GM23338 (cell line): ENCODE measurements around the gene ZNF324B. TPM values are rescaled to one million over a fixed set of nuclear protein-coding genes. Genes with fewer than 3 reads are reported as not detected.

Experiments used
- ATAC-seq: fragments of 200-7000 bp; cut with Tn5 transposase; 3 replicates; pipeline ENCODE4 v1.9.1; 2020
- DNase-seq: peaks from one replicate; pipeline ENCODE4 v3.0.0-alpha.2; 2015; ENCODE audit warnings: low spot score
- H2AFZ ChIP-seq: fragments of 200-600 bp; sonication (generic); 2 replicates; pipeline ENCODE4 v1.8.0; 2016; ENCODE audit warnings: antibody characterized with exemption, mild to moderate bottlenecking, moderate library complexity
- H3F3A ChIP-seq: fragments of 200-600 bp; sonication (generic); replicated peaks from 2 replicates; pipeline ENCODE4 v1.8.0; 2017; ENCODE audit warnings: antibody characterized with exemption, mixed run types, low read depth
- H3K27ac ChIP-seq: fragments of 200-600 bp; sonication (generic); 2 replicates; pipeline ENCODE4 v1.6.1; 2016; ENCODE audit warnings: low read depth
- H3K27me3 ChIP-seq: fragments of 200-600 bp; sonication (generic); 2 replicates; pipeline ENCODE4 v1.8.0; 2016; ENCODE audit warnings: mild to moderate bottlenecking, mixed run types, moderate library complexity; ENCODE audit not compliant: insufficient read depth
- H3K36me3 ChIP-seq: fragments of 200-600 bp; sonication (generic); 2 replicates; pipeline ENCODE4 v1.8.0; 2016; ENCODE audit warnings: mild to moderate bottlenecking; ENCODE audit not compliant: insufficient read depth
- H3K4me1 ChIP-seq: fragments of 200-600 bp; sonication (generic); 2 replicates; pipeline ENCODE4 v1.8.0; 2016; ENCODE audit warnings: mild to moderate bottlenecking, moderate library complexity; ENCODE audit not compliant: insufficient read depth
- H3K4me2 ChIP-seq: fragments of 200-600 bp; sonication (generic); 2 replicates; pipeline ENCODE4 v1.7.1; 2017; ENCODE audit warnings: mixed run types
- H3K4me3 ChIP-seq: fragments of 200-600 bp; sonication (generic); 2 replicates; pipeline ENCODE4 v1.6.1; 2016; ENCODE audit warnings: mixed run types
- H3K79me2 ChIP-seq: fragments of 200-600 bp; sonication (generic); replicated peaks from 2 replicates; pipeline ENCODE4 v1.8.0; 2017; ENCODE audit warnings: mild to moderate bottlenecking; ENCODE audit not compliant: insufficient read depth
- H3K9me2 ChIP-seq: fragments of 200-600 bp; sonication (generic); 2 replicates; pipeline ENCODE4 v1.8.0; 2017; ENCODE audit not compliant: insufficient read depth
- H4K20me1 ChIP-seq: fragments of 200-600 bp; sonication (generic); replicated peaks from 2 replicates; pipeline ENCODE4 v1.8.0; 2017; ENCODE audit warnings: mild to moderate bottlenecking; ENCODE audit not compliant: insufficient read depth
- H3K27ac Mint-ChIP-seq: 2 replicates; pipeline ENCODE4 v1.8.0; 2020; ENCODE audit warnings: inconsistent platforms, mild to moderate bottlenecking, moderate library complexity, mixed read lengths
- H3K27me3 Mint-ChIP-seq: 3 replicates; pipeline ENCODE4 v1.8.0; 2022; ENCODE audit warnings: low read depth, mild to moderate bottlenecking, moderate library complexity, mixed read lengths, inconsistent platforms; ENCODE audit not compliant: insufficient read depth, poor library complexity
- H3K36me3 Mint-ChIP-seq: 3 replicates; pipeline ENCODE4 v1.8.0; 2021; ENCODE audit warnings: low read depth, mild to moderate bottlenecking, inconsistent platforms, moderate library complexity, mixed read lengths
- H3K4me1 Mint-ChIP-seq: 3 replicates; pipeline ENCODE4 v1.8.0; 2020; ENCODE audit warnings: mild to moderate bottlenecking, inconsistent platforms, mixed read lengths
- H3K4me3 Mint-ChIP-seq: 3 replicates; pipeline ENCODE4 v1.8.0; 2021; ENCODE audit warnings: moderate library complexity, mild to moderate bottlenecking, inconsistent platforms, mixed read lengths
- H3K9me3 Mint-ChIP-seq: 3 replicates; pipeline ENCODE4 v1.8.0; 2020; ENCODE audit warnings: moderate library complexity, mild to moderate bottlenecking, inconsistent platforms, mixed read lengths
- EZH2phosphoT487 ChIP-seq: fragments of 200-600 bp; sonication (generic); IDR thresholded peaks from one replicate; pipeline ENCODE4 v1.8.1; 2018; ENCODE audit warnings: antibody characterized with exemption; ENCODE audit not compliant: unreplicated experiment
- STAT1 ChIP-seq: IDR thresholded peaks from one replicate; pipeline ENCODE4 v1.6.1; 2016; ENCODE audit warnings: antibody characterized with exemption; ENCODE audit not compliant: unreplicated experiment
- polyA plus RNA-seq: library from polyadenylated mRNA; unstranded; fragments of >200 nt; fragmentation: Nextera tagmentation; extraction: Ambion mirVana; gene quantifications from 2 replicates; pipeline ENCODE4 v1.2.1, GENCODE V29; 2016
- total RNA-seq: library from RNA; depleted of rRNA; stranded (reverse); fragments of >200 nt; shearing (Covaris generic); gene quantifications from 2 replicates; pipeline ENCODE4 v1.2.3, GENCODE V29; 2014
- TF ChIP-seq, protein P1 (sequence below), 2 experiments: fragments of 200-600 bp in 1 of 2; sonication (generic) in 1 of 2; conservative IDR thresholded peaks; 2 replicates each; pipeline versions ENCODE4 v1.5.1 to v1.6.1; 2016 to 2017; ENCODE audit warnings: antibody characterized with exemption in 2 of 2, low read depth in 2 of 2, mild to moderate bottlenecking in 2 of 2, moderate library complexity in 1 of 2
- TF ChIP-seq, protein P2 (sequence below): IDR thresholded peaks from one replicate; pipeline ENCODE4 v1.6.1; 2018; ENCODE audit warnings: antibody characterized with exemption; ENCODE audit not compliant: unreplicated experiment
- TF ChIP-seq, protein P3 (sequence below): fragments of 250-450 bp; sonication (Bioruptor Pico); IDR thresholded peaks from 2 replicates; pipeline ENCODE4 v1.5.0; 2020; ENCODE audit warnings: mild to moderate bottlenecking, moderate library complexity

Gene ZNF324B
- total and polyA plus RNA-seq, 2 experiments from 2014 or later: 0.50 to 4.7 TPM

DNA sequence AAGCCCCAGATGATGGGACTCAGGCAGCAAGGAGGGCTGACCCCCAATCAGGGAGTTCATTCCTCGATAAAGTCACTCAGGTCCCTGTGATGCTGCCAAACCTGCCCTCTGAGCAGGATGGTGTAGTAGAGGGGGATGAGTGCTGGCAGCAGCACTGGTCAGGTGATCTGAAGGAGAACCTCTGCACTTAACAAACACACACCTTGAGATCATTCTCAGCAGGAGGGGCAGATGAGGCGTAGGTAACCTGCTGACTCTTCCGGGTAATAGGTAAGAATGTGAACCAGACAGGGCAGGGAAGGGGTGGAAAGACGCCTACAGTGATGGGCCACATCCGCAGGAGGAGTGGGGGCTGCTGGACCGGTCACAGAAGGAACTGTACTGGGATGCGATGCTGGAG, 27.9 kb downstream of the ZNF324B start (continued):
- TF ChIP-seq EZH2phosphoT487 (no peak), STAT1 (no peak)
- TF ChIP-seq, protein P1, sequence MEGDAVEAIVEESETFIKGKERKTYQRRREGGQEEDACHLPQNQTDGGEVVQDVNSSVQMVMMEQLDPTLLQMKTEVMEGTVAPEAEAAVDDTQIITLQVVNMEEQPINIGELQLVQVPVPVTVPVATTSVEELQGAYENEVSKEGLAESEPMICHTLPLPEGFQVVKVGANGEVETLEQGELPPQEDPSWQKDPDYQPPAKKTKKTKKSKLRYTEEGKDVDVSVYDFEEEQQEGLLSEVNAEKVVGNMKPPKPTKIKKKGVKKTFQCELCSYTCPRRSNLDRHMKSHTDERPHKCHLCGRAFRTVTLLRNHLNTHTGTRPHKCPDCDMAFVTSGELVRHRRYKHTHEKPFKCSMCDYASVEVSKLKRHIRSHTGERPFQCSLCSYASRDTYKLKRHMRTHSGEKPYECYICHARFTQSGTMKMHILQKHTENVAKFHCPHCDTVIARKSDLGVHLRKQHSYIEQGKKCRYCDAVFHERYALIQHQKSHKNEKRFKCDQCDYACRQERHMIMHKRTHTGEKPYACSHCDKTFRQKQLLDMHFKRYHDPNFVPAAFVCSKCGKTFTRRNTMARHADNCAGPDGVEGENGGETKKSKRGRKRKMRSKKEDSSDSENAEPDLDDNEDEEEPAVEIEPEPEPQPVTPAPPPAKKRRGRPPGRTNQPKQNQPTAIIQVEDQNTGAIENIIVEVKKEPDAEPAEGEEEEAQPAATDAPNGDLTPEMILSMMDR (conservative IDR thresholded peaks at IDR 0.05; ENCODE audit: low read depth in 2 of 2): no peak

DNA sequence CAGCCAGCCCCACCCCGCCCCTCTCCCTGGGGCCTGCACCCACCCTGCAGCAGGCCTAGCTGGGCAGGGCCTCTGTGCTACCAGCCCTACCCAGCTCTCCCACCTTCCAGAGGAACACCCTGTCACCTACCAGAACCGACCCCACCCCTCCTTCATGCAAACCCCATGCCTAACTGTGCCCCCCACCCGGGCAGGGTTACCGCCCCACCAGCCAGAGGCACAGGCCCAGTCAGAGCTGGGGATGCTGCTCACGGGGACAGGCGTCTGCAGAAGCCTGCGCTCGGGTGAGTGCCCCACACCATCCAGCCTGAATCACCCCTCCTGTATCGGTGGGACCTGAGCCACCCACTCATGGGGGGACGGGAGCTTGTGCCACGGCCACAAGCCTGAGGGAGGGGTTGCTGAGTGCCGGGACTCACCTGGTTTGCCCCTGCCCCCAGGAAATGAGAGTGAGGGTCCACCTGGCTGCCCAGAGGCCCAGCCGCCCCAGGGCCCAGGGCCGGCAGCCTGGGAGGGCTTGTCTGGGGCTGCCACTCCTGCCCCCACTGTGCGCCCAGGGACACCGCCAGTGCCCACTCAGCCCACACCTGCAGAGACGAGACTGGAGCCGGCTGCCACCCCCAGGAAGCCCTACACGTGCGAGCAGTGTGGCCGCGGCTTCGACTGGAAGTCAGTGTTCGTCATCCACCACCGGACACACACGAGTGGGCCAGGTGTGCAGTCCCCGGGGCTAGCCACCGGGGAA, 28.5 kb downstream of the ZNF324B start:
- Mint-ChIP-seq H3K36me3 (peaks cover 2% of the 10 kb centered on the region; the same call in 1 of the 3 replicates), H3K4me1 (peaks cover 8% of the 10 kb centered on the region), H3K9me3 (no peaks in the 10 kb centered on the region; the same call in 2 of the 3 replicates), H3K4me3 (no peak overlapping the region), H3K27me3 (peaks cover 18% of the 10 kb centered on the region), H3K27ac (no peak overlapping the region)
- DNase-seq: no peak
- H3K9me2 ChIP-seq: no peaks in the 10 kb centered on the region
- H3K36me3 ChIP-seq: no peaks in the 10 kb centered on the region
- H3K79me2 ChIP-seq: no peaks in the 10 kb centered on the region
- H3K4me1 ChIP-seq: peaks cover 4% of the 10 kb centered on the region; the same call in 1 of the 2 replicates
- H2AFZ ChIP-seq: no peak overlapping the region
- H3F3A ChIP-seq: peaks cover 9% of the 10 kb centered on the region
- H3K4me2 ChIP-seq: no peak overlapping the region
- H3K27me3 ChIP-seq: no peaks in the 10 kb centered on the region
- no peak overlapping the region for H3K4me3 ChIP-seq
- ATAC-seq: no peak
- H4K20me1 ChIP-seq: peaks cover 4% of the 10 kb centered on the region; the same call in 1 of the 2 replicates
- no peak overlapping the region for H3K27ac ChIP-seq
- TF ChIP-seq, protein P2, sequence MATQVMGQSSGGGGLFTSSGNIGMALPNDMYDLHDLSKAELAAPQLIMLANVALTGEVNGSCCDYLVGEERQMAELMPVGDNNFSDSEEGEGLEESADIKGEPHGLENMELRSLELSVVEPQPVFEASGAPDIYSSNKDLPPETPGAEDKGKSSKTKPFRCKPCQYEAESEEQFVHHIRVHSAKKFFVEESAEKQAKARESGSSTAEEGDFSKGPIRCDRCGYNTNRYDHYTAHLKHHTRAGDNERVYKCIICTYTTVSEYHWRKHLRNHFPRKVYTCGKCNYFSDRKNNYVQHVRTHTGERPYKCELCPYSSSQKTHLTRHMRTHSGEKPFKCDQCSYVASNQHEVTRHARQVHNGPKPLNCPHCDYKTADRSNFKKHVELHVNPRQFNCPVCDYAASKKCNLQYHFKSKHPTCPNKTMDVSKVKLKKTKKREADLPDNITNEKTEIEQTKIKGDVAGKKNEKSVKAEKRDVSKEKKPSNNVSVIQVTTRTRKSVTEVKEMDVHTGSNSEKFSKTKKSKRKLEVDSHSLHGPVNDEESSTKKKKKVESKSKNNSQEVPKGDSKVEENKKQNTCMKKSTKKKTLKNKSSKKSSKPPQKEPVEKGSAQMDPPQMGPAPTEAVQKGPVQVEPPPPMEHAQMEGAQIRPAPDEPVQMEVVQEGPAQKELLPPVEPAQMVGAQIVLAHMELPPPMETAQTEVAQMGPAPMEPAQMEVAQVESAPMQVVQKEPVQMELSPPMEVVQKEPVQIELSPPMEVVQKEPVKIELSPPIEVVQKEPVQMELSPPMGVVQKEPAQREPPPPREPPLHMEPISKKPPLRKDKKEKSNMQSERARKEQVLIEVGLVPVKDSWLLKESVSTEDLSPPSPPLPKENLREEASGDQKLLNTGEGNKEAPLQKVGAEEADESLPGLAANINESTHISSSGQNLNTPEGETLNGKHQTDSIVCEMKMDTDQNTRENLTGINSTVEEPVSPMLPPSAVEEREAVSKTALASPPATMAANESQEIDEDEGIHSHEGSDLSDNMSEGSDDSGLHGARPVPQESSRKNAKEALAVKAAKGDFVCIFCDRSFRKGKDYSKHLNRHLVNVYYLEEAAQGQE: no peak
- TF ChIP-seq, protein P3, sequence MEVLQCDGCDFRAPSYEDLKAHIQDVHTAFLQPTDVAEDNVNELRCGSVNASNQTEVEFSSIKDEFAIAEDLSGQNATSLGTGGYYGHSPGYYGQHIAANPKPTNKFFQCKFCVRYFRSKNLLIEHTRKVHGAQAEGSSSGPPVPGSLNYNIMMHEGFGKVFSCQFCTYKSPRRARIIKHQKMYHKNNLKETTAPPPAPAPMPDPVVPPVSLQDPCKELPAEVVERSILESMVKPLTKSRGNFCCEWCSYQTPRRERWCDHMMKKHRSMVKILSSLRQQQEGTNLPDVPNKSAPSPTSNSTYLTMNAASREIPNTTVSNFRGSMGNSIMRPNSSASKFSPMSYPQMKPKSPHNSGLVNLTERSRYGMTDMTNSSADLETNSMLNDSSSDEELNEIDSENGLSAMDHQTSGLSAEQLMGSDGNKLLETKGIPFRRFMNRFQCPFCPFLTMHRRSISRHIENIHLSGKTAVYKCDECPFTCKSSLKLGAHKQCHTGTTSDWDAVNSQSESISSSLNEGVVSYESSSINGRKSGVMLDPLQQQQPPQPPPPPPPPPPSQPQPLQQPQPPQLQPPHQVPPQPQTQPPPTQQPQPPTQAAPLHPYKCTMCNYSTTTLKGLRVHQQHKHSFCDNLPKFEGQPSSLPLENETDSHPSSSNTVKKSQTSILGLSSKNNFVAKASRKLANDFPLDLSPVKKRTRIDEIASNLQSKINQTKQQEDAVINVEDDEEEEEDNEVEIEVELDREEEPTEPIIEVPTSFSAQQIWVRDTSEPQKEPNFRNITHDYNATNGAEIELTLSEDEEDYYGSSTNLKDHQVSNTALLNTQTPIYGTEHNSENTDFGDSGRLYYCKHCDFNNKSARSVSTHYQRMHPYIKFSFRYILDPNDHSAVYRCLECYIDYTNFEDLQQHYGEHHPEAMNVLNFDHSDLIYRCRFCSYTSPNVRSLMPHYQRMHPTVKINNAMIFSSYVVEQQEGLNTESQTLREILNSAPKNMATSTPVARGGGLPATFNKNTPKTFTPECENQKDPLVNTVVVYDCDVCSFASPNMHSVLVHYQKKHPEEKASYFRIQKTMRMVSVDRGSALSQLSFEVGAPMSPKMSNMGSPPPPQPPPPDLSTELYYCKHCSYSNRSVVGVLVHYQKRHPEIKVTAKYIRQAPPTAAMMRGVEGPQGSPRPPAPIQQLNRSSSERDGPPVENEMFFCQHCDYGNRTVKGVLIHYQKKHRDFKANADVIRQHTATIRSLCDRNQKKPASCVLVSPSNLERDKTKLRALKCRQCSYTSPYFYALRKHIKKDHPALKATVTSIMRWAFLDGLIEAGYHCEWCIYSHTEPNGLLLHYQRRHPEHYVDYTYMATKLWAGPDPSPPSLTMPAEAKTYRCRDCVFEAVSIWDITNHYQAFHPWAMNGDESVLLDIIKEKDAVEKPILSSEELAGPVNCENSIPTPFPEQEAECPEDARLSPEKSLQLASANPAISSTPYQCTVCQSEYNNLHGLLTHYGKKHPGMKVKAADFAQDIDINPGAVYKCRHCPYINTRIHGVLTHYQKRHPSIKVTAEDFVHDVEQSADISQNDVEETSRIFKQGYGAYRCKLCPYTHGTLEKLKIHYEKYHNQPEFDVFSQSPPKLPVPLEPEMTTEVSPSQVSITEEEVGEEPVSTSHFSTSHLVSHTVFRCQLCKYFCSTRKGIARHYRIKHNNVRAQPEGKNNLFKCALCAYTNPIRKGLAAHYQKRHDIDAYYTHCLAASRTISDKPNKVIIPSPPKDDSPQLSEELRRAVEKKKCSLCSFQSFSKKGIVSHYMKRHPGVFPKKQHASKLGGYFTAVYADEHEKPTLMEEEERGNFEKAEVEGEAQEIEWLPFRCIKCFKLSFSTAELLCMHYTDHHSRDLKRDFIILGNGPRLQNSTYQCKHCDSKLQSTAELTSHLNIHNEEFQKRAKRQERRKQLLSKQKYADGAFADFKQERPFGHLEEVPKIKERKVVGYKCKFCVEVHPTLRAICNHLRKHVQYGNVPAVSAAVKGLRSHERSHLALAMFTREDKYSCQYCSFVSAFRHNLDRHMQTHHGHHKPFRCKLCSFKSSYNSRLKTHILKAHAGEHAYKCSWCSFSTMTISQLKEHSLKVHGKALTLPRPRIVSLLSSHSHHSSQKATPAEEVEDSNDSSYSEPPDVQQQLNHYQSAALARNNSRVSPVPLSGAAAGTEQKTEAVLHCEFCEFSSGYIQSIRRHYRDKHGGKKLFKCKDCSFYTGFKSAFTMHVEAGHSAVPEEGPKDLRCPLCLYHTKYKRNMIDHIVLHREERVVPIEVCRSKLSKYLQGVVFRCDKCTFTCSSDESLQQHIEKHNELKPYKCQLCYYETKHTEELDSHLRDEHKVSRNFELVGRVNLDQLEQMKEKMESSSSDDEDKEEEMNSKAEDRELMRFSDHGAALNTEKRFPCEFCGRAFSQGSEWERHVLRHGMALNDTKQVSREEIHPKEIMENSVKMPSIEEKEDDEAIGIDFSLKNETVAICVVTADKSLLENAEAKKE (CRISPR knock-in tag): no peak
- no peak for TF ChIP-seq EZH2phosphoT487
